Measurements from ENCODE around the gene DCBLD2. TPM values are rescaled to one million over a fixed set of nuclear protein-coding genes. Genes with fewer than 3 reads are reported as not detected.

Gene DCBLD2
- total RNA-seq, 1 experiment from 2014 or later, result 112 TPM

DNA sequence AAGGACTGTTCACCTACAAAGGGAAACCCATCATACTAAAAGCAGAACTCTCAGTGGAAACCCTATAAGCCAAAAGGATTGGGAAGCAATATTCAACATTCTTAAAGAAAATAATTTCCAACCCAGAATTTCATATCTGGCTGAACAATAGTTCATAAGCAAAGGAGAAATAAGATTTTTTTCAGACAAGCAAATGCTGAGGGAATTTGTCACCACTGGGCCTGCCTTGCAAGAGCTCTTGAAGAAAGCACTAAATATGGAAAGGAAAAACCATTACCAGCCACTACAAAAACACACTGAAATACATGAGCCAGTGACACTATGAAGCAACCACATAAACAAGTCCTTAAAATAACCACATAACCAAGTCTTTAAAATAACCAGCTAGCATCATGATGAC is 28.9 kb upstream of the DCBLD2 start:
- Histone ChIP-seq H3K4me3 (no peak overlapping the region), H3K9me3 (ENCODE audit: insufficient read depth, low read depth) (peaks cover 24% of the 10 kb centered on the region), H3K27me3 (ENCODE audit: insufficient read depth, low read depth) (no peaks in the 10 kb centered on the region), H3K4me2 (no peak overlapping the region), H3K79me2 (ENCODE audit: low read depth) (no peaks in the 10 kb centered on the region), H3K4me1 (replicated peaks; ENCODE audit: insufficient read depth) (no peaks in the 10 kb centered on the region), H4K20me1 (ENCODE audit: insufficient read depth) (no peaks in the 10 kb centered on the region), H2AFZ (no peak overlapping the region), H3K36me3 (ENCODE audit: low read depth) (no peaks in the 10 kb centered on the region), H3F3A (ENCODE audit: insufficient read depth, low read depth) (no peaks in the 10 kb centered on the region), H3K27ac (no peak overlapping the region), H3K9me2 (ENCODE audit: insufficient read depth) (no peaks in the 10 kb centered on the region)
- no peak for DNase-seq
- no TSS peak for BruUV-seq (replicated peaks)
- POLR2A ChIA-PET (ENCODE audit: unreplicated experiment), result interaction anchor here (0.7 kb wide), 1 partner anchor 9 kb away, joined by 8 read pairs; no protein-coding TSS in a partner anchor
- intact Hi-C loops (cut with micrococcal nuclease; ENCODE audit: unreplicated experiment), result no loop called here
- CTCF ChIA-PET, result no interaction called here
- TF ChIP-seq EZH2 (IDR thresholded peaks at IDR 0.05; ENCODE audit: low read depth), result no peak

DNA sequence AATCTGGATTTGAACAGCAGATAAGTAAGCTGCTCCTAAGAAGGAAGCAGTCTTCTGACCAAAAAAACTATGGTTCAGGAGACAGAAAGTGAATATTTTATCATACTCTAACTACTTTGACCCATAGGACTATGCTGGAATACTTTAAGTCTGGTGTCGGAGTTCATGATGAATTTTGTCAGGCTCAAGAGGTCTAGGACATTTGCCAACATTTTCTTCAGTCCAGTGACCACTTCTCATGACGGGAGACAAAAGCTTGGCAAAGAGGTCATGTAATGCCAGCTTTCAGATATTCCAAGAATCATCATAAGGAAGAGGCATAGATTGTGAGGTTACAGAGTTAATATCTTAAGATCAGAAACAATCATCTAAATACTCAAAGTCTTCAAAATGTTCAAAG is 20.5 kb upstream of the DCBLD2 start:
- peak overlapping the region; percentile 96 for H3K27ac ChIP-seq
- no peaks in the 10 kb centered on the region for H4K20me1 ChIP-seq (ENCODE audit: insufficient read depth)
- TF ChIP-seq EZH2 (IDR thresholded peaks at IDR 0.05; ENCODE audit: low read depth), result no peak
- TF ChIP-seq, protein P1, sequence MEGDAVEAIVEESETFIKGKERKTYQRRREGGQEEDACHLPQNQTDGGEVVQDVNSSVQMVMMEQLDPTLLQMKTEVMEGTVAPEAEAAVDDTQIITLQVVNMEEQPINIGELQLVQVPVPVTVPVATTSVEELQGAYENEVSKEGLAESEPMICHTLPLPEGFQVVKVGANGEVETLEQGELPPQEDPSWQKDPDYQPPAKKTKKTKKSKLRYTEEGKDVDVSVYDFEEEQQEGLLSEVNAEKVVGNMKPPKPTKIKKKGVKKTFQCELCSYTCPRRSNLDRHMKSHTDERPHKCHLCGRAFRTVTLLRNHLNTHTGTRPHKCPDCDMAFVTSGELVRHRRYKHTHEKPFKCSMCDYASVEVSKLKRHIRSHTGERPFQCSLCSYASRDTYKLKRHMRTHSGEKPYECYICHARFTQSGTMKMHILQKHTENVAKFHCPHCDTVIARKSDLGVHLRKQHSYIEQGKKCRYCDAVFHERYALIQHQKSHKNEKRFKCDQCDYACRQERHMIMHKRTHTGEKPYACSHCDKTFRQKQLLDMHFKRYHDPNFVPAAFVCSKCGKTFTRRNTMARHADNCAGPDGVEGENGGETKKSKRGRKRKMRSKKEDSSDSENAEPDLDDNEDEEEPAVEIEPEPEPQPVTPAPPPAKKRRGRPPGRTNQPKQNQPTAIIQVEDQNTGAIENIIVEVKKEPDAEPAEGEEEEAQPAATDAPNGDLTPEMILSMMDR (conservative IDR thresholded peaks at IDR 0.05), result no peak
- H3K4me1 ChIP-seq (replicated peaks; ENCODE audit: insufficient read depth), result peaks cover 39% of the 10 kb centered on the region
- no peaks in the 10 kb centered on the region for H3K27me3 ChIP-seq (ENCODE audit: insufficient read depth, low read depth)
- H3K79me2 ChIP-seq (ENCODE audit: low read depth), result no peaks in the 10 kb centered on the region
- H3K9me3 ChIP-seq (ENCODE audit: insufficient read depth, low read depth), result peaks cover 6% of the 10 kb centered on the region
- H3F3A ChIP-seq (ENCODE audit: insufficient read depth, low read depth), result peaks cover 32% of the 10 kb centered on the region
- POLR2A ChIA-PET (ENCODE audit: unreplicated experiment), result interaction anchor here (0.6 kb wide), 1 partner anchor 8 kb away, joined by 8 read pairs; no protein-coding TSS in a partner anchor
- H3K4me2 ChIP-seq, result peak overlapping the region; percentile 62
- no peak overlapping the region for H3K4me3 ChIP-seq
- no TSS peak for BruUV-seq (replicated peaks)
- intact Hi-C loops (cut with micrococcal nuclease; ENCODE audit: unreplicated experiment), result loop anchor here (2.0 kb wide), 2 partner anchors 49 to 59 kb away; no protein-coding TSS in a partner anchor
- H3K9me2 ChIP-seq (ENCODE audit: insufficient read depth), result no peaks in the 10 kb centered on the region
- no peaks in the 10 kb centered on the region for H3K36me3 ChIP-seq (ENCODE audit: low read depth)
- no peak for DNase-seq
- CTCF ChIA-PET, result no interaction called here
- H2AFZ ChIP-seq, result no peak overlapping the region

DNA sequence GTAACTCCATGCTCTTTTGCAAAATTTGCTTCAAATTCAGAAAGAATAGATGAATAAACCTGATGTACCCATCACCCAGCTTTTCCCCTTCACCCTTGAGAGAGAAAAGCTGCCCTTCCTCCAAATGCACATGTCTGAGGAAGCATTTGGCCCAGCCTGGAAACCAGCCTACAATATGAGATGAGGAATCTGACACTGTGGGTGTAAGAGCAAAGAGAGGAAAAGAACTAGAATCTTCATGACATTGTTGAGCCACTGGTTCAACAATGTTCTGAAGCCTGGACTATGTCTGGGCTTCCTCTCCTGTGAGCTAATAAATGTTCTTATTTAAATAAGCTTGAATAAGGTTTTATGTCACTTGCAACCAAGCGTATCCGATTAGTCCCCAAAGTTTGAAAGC is 18.7 kb upstream of the DCBLD2 start:
- no peaks in the 10 kb centered on the region for H3K36me3 ChIP-seq (ENCODE audit: low read depth)
- no peak for TF ChIP-seq EZH2 (IDR thresholded peaks at IDR 0.05; ENCODE audit: low read depth)
- TF ChIP-seq, protein P1 (conservative IDR thresholded peaks at IDR 0.05), result no peak
- intact Hi-C loops (cut with micrococcal nuclease; ENCODE audit: unreplicated experiment), result no loop called here
- H3K9me3 ChIP-seq (ENCODE audit: insufficient read depth, low read depth), result peaks cover 6% of the 10 kb centered on the region
- H3F3A ChIP-seq (ENCODE audit: insufficient read depth, low read depth), result peaks cover 32% of the 10 kb centered on the region
- ChIA-PET POLR2A (ENCODE audit: unreplicated experiment) (interaction anchor here (0.6 kb wide), 1 partner anchor 1349 kb away, joined by 3 read pairs; no protein-coding TSS in a partner anchor), CTCF (no interaction called here)
- H3K4me2 ChIP-seq, result no peak overlapping the region
- H3K4me3 ChIP-seq, result no peak overlapping the region
- no peaks in the 10 kb centered on the region for H3K79me2 ChIP-seq (ENCODE audit: low read depth)
- H3K27ac ChIP-seq, result no peak overlapping the region
- peaks cover 39% of the 10 kb centered on the region for H3K4me1 ChIP-seq (replicated peaks; ENCODE audit: insufficient read depth)
- H3K9me2 ChIP-seq (ENCODE audit: insufficient read depth), result no peaks in the 10 kb centered on the region; the same call in 1 of the 2 replicates
- H2AFZ ChIP-seq, result no peak overlapping the region
- BruUV-seq (replicated peaks), result no TSS peak
- DNase-seq, result no peak
- H3K27me3 ChIP-seq (ENCODE audit: insufficient read depth, low read depth), result no peaks in the 10 kb centered on the region
- H4K20me1 ChIP-seq (ENCODE audit: insufficient read depth), result no peaks in the 10 kb centered on the region

DNA sequence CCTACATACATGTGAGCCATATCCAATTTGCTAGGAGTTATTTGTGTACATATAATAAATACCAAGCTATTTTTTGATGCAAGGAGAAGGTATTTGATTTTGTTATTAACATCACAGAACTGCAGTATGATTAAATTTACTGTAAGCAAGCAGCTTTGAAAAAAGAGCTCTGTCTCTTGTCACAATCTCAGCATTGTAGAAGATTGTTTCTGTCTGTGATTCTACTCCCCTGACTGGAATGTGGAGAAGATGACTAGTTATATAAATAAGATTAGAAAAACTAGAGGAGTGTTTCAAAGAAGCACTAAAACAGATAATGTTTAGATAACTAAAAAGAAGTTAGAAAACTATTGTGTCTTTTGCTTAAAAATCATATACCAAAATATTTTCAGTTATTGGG is 17.1 kb upstream of the DCBLD2 start:
- H4K20me1 ChIP-seq (ENCODE audit: insufficient read depth), result no peaks in the 10 kb centered on the region
- H3K4me3 ChIP-seq, result no peak overlapping the region
- no peaks in the 10 kb centered on the region for H3K36me3 ChIP-seq (ENCODE audit: low read depth)
- no TSS peak for BruUV-seq (replicated peaks)
- H3K4me1 ChIP-seq (replicated peaks; ENCODE audit: insufficient read depth), result peaks cover 23% of the 10 kb centered on the region
- no peak for DNase-seq
- ChIA-PET CTCF (interaction anchor here (0.6 kb wide), 1 partner anchor 185 kb away, joined by 3 read pairs; no protein-coding TSS in a partner anchor), POLR2A (ENCODE audit: unreplicated experiment) (interaction anchor here (1.0 kb wide), 1 partner anchor 17 kb away, joined by 4 read pairs; the partner anchor contains the start of gene DCBLD2)
- TF ChIP-seq EZH2 (IDR thresholded peaks at IDR 0.05; ENCODE audit: low read depth), result no peak
- TF ChIP-seq, protein P1 (conservative IDR thresholded peaks at IDR 0.05), result no peak
- peaks cover 21% of the 10 kb centered on the region for H3F3A ChIP-seq (ENCODE audit: insufficient read depth, low read depth)
- no peak overlapping the region for H3K4me2 ChIP-seq
- H2AFZ ChIP-seq, result no peak overlapping the region
- H3K27me3 ChIP-seq (ENCODE audit: insufficient read depth, low read depth), result no peaks in the 10 kb centered on the region
- intact Hi-C loops (cut with micrococcal nuclease; ENCODE audit: unreplicated experiment), result no loop called here
- no peaks in the 10 kb centered on the region for H3K79me2 ChIP-seq (ENCODE audit: low read depth)
- H3K9me2 ChIP-seq (ENCODE audit: insufficient read depth), result no peaks in the 10 kb centered on the region; the same call in 1 of the 2 replicates
- no peaks in the 10 kb centered on the region; the same call in none of the 2 replicates for H3K9me3 ChIP-seq (ENCODE audit: insufficient read depth, low read depth)
- H3K27ac ChIP-seq, result no peak overlapping the region
